A549 (cell line): Measurements from ENCODE around the gene CCKAR. TPM values are rescaled to one million over a fixed set of nuclear protein-coding genes. Genes with fewer than 3 reads are reported as not detected.

Source experiments
- ATAC-seq, 2 experiments: fragments of 200-7000 bp in 1 of 2; fragments of >200 bp in 1 of 2; cut with Nextera tagmentation in 1 of 2; cut with Tn5 transposase in 1 of 2; 3 replicates each; pipeline versions ENCODE4 v1.8.0 to v1.9.1; 2018 to 2020; ENCODE audit warnings: mild to moderate bottlenecking in 1 of 2, moderate library complexity in 1 of 2
- CTCF ChIA-PET: fragments of 300-600 bp; sonication (Branson Sonifier 250); formaldehyde crosslinking; extraction: SDS; loops from one replicate; lab custom pipeline; 2021; ENCODE audit warnings: antibody characterized with exemption, inconsistent platforms; lab: Yijun Ruan, JAX
- POLR2A ChIA-PET: fragments of 350-600 bp; formaldehyde crosslinking; extraction: SDS; loops from one replicate; lab custom pipeline; 2021; ENCODE audit warnings: antibody characterized with exemption, inconsistent platforms; lab: Yijun Ruan, JAX
- DNase-seq, 2 experiments: peaks; one replicate each; pipeline versions ENCODE4 v3.0.0 to v3.0.0-alpha.2; 2011 to 2016; ENCODE audit warnings: low read depth in 1 of 2, low spot score in 1 of 2
- FAIRE-seq: peaks from 2 replicates; lab custom pipeline; 2011; peaks lifted over from hg19 to GRCh38; lab: Jason Lieb, UNC
- H3K27ac ChIP-seq, 2 experiments: fragments of >200 bp; sonication (Bioruptor Twin); formaldehyde crosslinking; 3 replicates each; pipeline ENCODE4 v1.5.1; 2016 to 2017
- H3K4me1 ChIP-seq: fragments of >200 bp; sonication (Bioruptor Twin); formaldehyde crosslinking; 3 replicates; pipeline ENCODE4 v1.6.1; 2016
- H3K4me2 ChIP-seq: fragments of >200 bp; sonication (Bioruptor Twin); formaldehyde crosslinking; 3 replicates; pipeline ENCODE4 v1.6.1; 2016
- H3K4me3 ChIP-seq: fragments of >200 bp; sonication (Bioruptor Twin); formaldehyde crosslinking; 3 replicates; pipeline ENCODE4 v1.5.1; 2016
- H3K9me3 ChIP-seq: fragments of >200 bp; sonication (Bioruptor Twin); formaldehyde crosslinking; 3 replicates; pipeline ENCODE4 v1.6.1; 2016
- BHLHE40 ChIP-seq: IDR thresholded peaks from 2 replicates; pipeline ENCODE4 v1.6.1; 2012; ENCODE audit warnings: low read depth, low read length, inconsistent platforms
- CBX8 ChIP-seq: fragments of 200-600 bp; sonication (generic); IDR thresholded peaks from 2 replicates; pipeline ENCODE4 v1.6.1; 2016
- CEBPB ChIP-seq, 2 experiments: fragments of >200 bp in 1 of 2; sonication (Bioruptor Twin) in 1 of 2; formaldehyde crosslinking in 1 of 2; IDR thresholded peaks; 2 replicates each; pipeline ENCODE4 v1.6.1; 2012 to 2016
- CHD4 ChIP-seq: fragments of 200-600 bp; sonication (generic); IDR thresholded peaks from 2 replicates; pipeline ENCODE4 v1.6.1; 2016; ENCODE audit warnings: antibody characterized with exemption, mild to moderate bottlenecking, borderline replicate concordance
- ESRRA ChIP-seq: fragments of 150-350 bp; IDR thresholded peaks from 2 replicates; pipeline ENCODE4 v1.6.1; 2014; ENCODE audit warnings: mild to moderate bottlenecking, low read length, borderline replicate concordance
- FOSB ChIP-seq: fragments of 250-450 bp; sonication (Bioruptor Pico); IDR thresholded peaks from 2 replicates; pipeline ENCODE4 v1.5.0; 2020; ENCODE audit warnings: mild to moderate bottlenecking, moderate library complexity
- FOSL2 ChIP-seq, 2 experiments: fragments of 450-650 bp in 1 of 2; fragments of >200 bp in 1 of 2; sonication (Bioruptor Twin) in 1 of 2; formaldehyde crosslinking; IDR thresholded peaks; 2 replicates each; pipeline versions ENCODE4 v1.5.0 to v1.6.1; 2016 to 2020; ENCODE audit warnings: mild to moderate bottlenecking in 1 of 2, moderate library complexity in 1 of 2
- FOXS1 ChIP-seq: fragments of 250-450 bp; sonication (Bioruptor Pico); IDR thresholded peaks from 2 replicates; pipeline ENCODE4 v1.5.0; 2020; ENCODE audit warnings: mild to moderate bottlenecking, moderate library complexity
- HDAC2 ChIP-seq: fragments of 200-600 bp; sonication (generic); IDR thresholded peaks from 2 replicates; pipeline ENCODE4 v1.6.1; 2016
- HEYL ChIP-seq: fragments of 250-450 bp; sonication (Bioruptor Pico); IDR thresholded peaks from 2 replicates; pipeline ENCODE4 v1.8.0; 2021; ENCODE audit warnings: mild to moderate bottlenecking, moderate library complexity
- HOXB13 ChIP-seq: fragments of 250-450 bp; sonication (Bioruptor Pico); IDR thresholded peaks from 2 replicates; pipeline ENCODE4 v1.5.0; 2020; ENCODE audit warnings: low read depth, mild to moderate bottlenecking, moderate library complexity
- JUNB ChIP-seq: fragments of >200 bp; sonication (Bioruptor Twin); formaldehyde crosslinking; IDR thresholded peaks from 2 replicates; pipeline ENCODE4 v1.6.1; 2016
- KDM5A ChIP-seq: fragments of 200-600 bp; sonication (generic); IDR thresholded peaks from 2 replicates; pipeline ENCODE4 v1.6.1; 2016; ENCODE audit warnings: antibody characterized with exemption, mild to moderate bottlenecking
- MAZ ChIP-seq: fragments of 150-350 bp; IDR thresholded peaks from 2 replicates; pipeline ENCODE4 v1.6.1; 2014; ENCODE audit warnings: antibody characterized with exemption, low read depth, low read length, borderline replicate concordance
- NFE2L2 ChIP-seq: fragments of 150-350 bp; conservative IDR thresholded peaks from 2 replicates; pipeline ENCODE4 v1.6.1; 2014; ENCODE audit warnings: low read length
- NPAS2 ChIP-seq: fragments of 250-450 bp; sonication (Bioruptor Pico); IDR thresholded peaks from 2 replicates; pipeline ENCODE4 v1.8.0; 2022; ENCODE audit warnings: mild to moderate bottlenecking, moderate library complexity, borderline replicate concordance
- PHF8 ChIP-seq: fragments of 200-600 bp; sonication (generic); IDR thresholded peaks from 2 replicates; pipeline ENCODE4 v1.6.1; 2016; ENCODE audit warnings: low read depth, mild to moderate bottlenecking, antibody characterized with exemption, moderate library complexity, borderline replicate concordance
- POLR2AphosphoS2 ChIP-seq: conservative IDR thresholded peaks from 2 replicates; pipeline ENCODE4 v1.6.1; 2012; ENCODE audit warnings: low read length, improper control_type of control experiment, inconsistent platforms
- RAD21 ChIP-seq, 2 experiments: fragments of >200 bp in 1 of 2; sonication (Bioruptor Twin) in 1 of 2; formaldehyde crosslinking in 1 of 2; IDR thresholded peaks in 1 of 2; conservative IDR thresholded peaks in 1 of 2; 2 replicates in 1 of 2; 3 replicates in 1 of 2; pipeline ENCODE4 v1.6.1; 2012 to 2018; ENCODE audit warnings: inconsistent platforms in 1 of 2
- RCOR1 ChIP-seq: fragments of 150-350 bp; IDR thresholded peaks from 2 replicates; pipeline ENCODE4 v1.6.1; 2014; ENCODE audit warnings: antibody characterized with exemption, low read length, low read depth
- RFX5 ChIP-seq: fragments of 450-650 bp; IDR thresholded peaks from 2 replicates; pipeline ENCODE4 v1.7.1; 2014; ENCODE audit warnings: antibody characterized with exemption, mild to moderate bottlenecking, moderate library complexity
- SMC3 ChIP-seq: fragments of >200 bp; sonication (Bioruptor Twin); formaldehyde crosslinking; IDR thresholded peaks from 3 replicates; pipeline ENCODE4 v1.6.1; 2018; ENCODE audit warnings: inconsistent platforms
- ZC3H11A ChIP-seq: fragments of 450-650 bp; IDR thresholded peaks from 2 replicates; pipeline ENCODE4 v1.6.1; 2014; ENCODE audit warnings: antibody characterized with exemption, mild to moderate bottlenecking
- ZFP36 ChIP-seq: fragments of 450-650 bp; IDR thresholded peaks from 2 replicates; pipeline ENCODE4 v1.6.1; 2014; ENCODE audit warnings: borderline replicate concordance; ENCODE audit not compliant: partially characterized antibody
- WGBS: methylation state at CpG from one replicate; pipeline ENCODE4 v1.1.6; 2017; ENCODE audit errors: missing lambda C conversion rate; 5-methylcytosine and 5-hydroxymethylcytosine counted together
- polyA plus RNA-seq, 4 experiments: library from polyadenylated mRNA; depleted of rRNA in 3 of 4; stranded (reverse); fragments of >200 nt; fragmentation: RNase III in 1 of 4; extraction: RNeasy Plus Mini Kit Qiagen cat#74134 plus additional on column Dnase treatment in 1 of 4; gene quantifications; 2 replicates in 3 of 4; 3 replicates in 1 of 4; pipeline ENCODE4 v1.2.3, GENCODE V29; 2011 to 2017
- TF ChIP-seq, protein P1 (sequence below): fragments of 250-450 bp; sonication (Bioruptor Pico); IDR thresholded peaks from 2 replicates; pipeline ENCODE4 v1.5.0; 2021; ENCODE audit warnings: mild to moderate bottlenecking, moderate library complexity, borderline replicate concordance
- TF ChIP-seq, protein P2 (sequence below): IDR thresholded peaks from 2 replicates; pipeline ENCODE4 v1.6.1; 2012
- TF ChIP-seq, protein P3 (sequence below): fragments of 450-650 bp; IDR thresholded peaks from 2 replicates; pipeline ENCODE4 v1.6.1; 2014; ENCODE audit warnings: antibody characterized with exemption
- TF ChIP-seq, protein P4 (sequence below): IDR thresholded peaks from 2 replicates; pipeline ENCODE4 v1.6.1; 2012; ENCODE audit warnings: low read depth, borderline replicate concordance
- TF ChIP-seq, protein P5 (sequence below): fragments of 150-350 bp; IDR thresholded peaks from 2 replicates; pipeline ENCODE4 v1.6.1; 2014; ENCODE audit warnings: low read depth, mild to moderate bottlenecking, low read length

CCKAR gene
- polyA plus RNA-seq, 2 of the 4 experiments (the other 2 are of a cell fraction), result not detected

DNA sequence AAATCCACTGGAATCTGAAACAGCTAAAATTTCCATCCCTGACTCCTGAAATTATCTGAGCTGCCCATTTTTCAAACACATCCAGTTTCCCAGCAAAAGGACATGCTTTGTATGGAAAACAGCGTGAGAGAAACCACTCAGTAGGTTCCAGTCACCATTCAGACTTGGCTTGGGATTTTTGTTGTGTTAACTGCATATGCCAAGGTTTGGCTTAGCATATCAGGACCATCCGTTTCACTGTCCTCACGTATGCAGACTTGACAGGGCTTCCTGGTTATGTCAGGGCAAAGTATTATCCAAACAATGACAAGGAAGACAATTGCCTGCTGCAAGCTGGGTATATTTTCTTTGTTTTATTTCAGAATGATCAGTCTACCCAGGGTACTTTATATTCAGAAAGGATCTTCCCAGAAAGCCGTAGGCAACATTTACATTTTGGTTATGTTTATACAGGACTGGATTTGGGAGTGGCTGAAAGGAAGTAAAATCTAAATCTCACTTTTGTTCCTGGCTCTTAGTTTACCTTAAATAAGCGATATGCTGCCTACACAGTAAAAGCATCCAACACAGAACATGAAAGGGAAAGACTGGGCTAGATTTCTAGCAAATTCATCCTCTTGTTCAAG lies 41.3 kb upstream of the CCKAR start:
- CTCF ChIA-PET, result interaction anchor here (0.6 to 1.4 kb wide), 2 partner anchors 73 to 98 kb away, joined by 3 to 4 read pairs; no protein-coding TSS in a partner anchor
- no peak overlapping the region for H3K4me2 ChIP-seq

DNA sequence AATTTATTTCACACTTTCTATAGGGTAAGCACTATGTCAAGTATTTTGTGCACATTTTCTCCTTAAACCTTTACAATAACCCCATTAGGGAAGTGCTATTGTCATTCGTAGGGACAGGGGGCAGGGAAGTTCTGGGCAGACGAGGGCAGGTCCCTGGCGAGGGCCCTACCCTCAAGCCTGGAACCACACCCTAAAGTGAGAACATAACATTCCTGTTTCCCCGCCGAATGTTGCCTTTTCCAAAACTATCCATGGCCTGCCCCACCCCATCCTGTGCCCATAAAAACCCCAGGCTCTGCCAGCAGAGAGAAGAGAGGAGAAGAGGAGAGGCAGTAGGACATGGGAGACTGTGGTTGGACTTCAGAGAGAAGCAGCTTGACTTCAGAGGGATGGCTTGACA lies 39.8 kb upstream of the CCKAR start:
- TF ChIP-seq HOXB13 (CRISPR knock-in tag) (no peak), HDAC2 (no peak), FOSL2 (IDR thresholded peaks at IDR 0.05) (no peak), FOSL2 (CRISPR knock-in tag; IDR thresholded peaks at IDR 0.05) (no peak), PHF8 (no peak), JUNB (no peak), ZC3H11A (no peak), FOSB (CRISPR knock-in tag) (no peak), FOXS1 (CRISPR knock-in tag) (no peak), NPAS2 (no peak), KDM5A (no peak), ZFP36 (no peak), HEYL (CRISPR knock-in tag) (no peak), RCOR1 (no peak), RAD21 (conservative IDR thresholded peaks at IDR 0.05 in 1 of 2, IDR thresholded peaks at IDR 0.05 in 1 of 2) (no peak), SMC3 (no peak)
- TF ChIP-seq, protein P1, sequence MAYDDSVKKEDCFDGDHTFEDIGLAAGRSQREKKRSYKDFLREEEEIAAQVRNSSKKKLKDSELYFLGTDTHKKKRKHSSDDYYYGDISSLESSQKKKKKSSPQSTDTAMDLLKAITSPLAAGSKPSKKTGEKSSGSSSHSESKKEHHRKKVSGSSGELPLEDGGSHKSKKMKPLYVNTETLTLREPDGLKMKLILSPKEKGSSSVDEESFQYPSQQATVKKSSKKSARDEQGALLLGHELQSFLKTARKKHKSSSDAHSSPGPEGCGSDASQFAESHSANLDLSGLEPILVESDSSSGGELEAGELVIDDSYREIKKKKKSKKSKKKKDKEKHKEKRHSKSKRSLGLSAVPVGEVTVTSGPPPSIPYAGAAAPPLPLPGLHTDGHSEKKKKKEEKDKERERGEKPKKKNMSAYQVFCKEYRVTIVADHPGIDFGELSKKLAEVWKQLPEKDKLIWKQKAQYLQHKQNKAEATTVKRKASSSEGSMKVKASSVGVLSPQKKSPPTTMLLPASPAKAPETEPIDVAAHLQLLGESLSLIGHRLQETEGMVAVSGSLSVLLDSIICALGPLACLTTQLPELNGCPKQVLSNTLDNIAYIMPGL (CRISPR knock-in tag), result no peak
- TF ChIP-seq, protein P2, sequence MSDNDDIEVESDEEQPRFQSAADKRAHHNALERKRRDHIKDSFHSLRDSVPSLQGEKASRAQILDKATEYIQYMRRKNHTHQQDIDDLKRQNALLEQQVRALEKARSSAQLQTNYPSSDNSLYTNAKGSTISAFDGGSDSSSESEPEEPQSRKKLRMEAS, result no peak
- TF ChIP-seq, protein P3, sequence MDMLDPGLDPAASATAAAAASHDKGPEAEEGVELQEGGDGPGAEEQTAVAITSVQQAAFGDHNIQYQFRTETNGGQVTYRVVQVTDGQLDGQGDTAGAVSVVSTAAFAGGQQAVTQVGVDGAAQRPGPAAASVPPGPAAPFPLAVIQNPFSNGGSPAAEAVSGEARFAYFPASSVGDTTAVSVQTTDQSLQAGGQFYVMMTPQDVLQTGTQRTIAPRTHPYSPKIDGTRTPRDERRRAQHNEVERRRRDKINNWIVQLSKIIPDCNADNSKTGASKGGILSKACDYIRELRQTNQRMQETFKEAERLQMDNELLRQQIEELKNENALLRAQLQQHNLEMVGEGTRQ, result no peak
- TF ChIP-seq, protein P4, sequence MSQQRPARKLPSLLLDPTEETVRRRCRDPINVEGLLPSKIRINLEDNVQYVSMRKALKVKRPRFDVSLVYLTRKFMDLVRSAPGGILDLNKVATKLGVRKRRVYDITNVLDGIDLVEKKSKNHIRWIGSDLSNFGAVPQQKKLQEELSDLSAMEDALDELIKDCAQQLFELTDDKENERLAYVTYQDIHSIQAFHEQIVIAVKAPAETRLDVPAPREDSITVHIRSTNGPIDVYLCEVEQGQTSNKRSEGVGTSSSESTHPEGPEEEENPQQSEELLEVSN, result no peak
- TF ChIP-seq, protein P5, sequence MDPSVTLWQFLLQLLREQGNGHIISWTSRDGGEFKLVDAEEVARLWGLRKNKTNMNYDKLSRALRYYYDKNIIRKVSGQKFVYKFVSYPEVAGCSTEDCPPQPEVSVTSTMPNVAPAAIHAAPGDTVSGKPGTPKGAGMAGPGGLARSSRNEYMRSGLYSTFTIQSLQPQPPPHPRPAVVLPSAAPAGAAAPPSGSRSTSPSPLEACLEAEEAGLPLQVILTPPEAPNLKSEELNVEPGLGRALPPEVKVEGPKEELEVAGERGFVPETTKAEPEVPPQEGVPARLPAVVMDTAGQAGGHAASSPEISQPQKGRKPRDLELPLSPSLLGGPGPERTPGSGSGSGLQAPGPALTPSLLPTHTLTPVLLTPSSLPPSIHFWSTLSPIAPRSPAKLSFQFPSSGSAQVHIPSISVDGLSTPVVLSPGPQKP, result no peak
- TF ChIP-seq, all 56 proteins: peak for 0
- POLR2A ChIA-PET, result no interaction called here
- H3K9me3 ChIP-seq, result no peaks in the 10 kb centered on the region
- DNase-seq (no peak), FAIRE-seq (no peak), ATAC-seq (no peak)
- CTCF ChIA-PET, result no interaction called here
- H3K27ac ChIP-seq, result no peak overlapping the region
- H3K4me2 ChIP-seq, result no peak overlapping the region
- no peak overlapping the region for H3K4me3 ChIP-seq
- WGBS, result 43% methylated on average over 5 of the region's 5 CpGs
- no peaks in the 10 kb centered on the region for H3K4me1 ChIP-seq

More for the DNA sequence above, 41.3 kb upstream of the CCKAR start:
- POLR2A ChIA-PET, result no interaction called here
- Histone ChIP-seq H3K4me3 (no peak overlapping the region), H3K4me1 (no peaks in the 10 kb centered on the region), H3K27ac (no peak overlapping the region), H3K9me3 (no peaks in the 10 kb centered on the region)
- FAIRE-seq (no peak), ATAC-seq (no peak), DNase-seq (no peak)
- TF ChIP-seq CHD4 (no peak), CEBPB (IDR thresholded peaks at IDR 0.05) (no peak), HEYL (CRISPR knock-in tag) (no peak), MAZ (no peak), RFX5 (no peak), POLR2AphosphoS2 (no peak), HOXB13 (CRISPR knock-in tag) (no peak), HDAC2 (no peak), ESRRA (no peak), NFE2L2 (no peak), CBX8 (no peak), BHLHE40 (no peak)
- 61% methylated on average over 5 of the region's 5 CpGs for WGBS
